Measurements from ENCODE around the gene POLR2E. TPM values are rescaled to one million over a fixed set of nuclear protein-coding genes. Genes with fewer than 3 reads are reported as not detected.
"Not testable (repeated sequence)": the region's sequence is repeated elsewhere in the genome, so short reads cannot be mapped to it uniquely, and the experiment has no call there.

Gene POLR2E
- total RNA-seq, 1 donor = 48.9 TPM

DNA sequence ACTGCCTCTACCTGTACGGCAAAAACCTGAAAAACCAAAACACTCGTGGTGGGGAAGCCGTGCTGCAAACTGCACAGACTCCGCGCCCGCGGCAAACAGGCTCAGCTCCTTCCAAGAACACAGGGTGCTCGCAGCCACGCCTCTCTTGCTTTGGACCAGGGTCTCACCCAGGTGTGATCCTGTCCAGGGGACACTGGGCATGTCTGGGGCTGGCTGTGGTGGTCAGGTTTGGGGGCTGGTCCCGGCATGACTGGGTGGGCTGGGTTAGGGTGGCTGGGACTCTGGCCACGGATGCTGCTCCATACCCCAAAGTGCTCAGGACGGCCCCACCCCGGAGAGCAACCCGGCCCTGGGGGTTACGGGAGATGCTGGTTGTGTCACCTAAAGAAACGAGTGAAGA lies 22.5 kb upstream of the POLR2E start:
- Histone ChIP-seq H3K4me3 (ENCODE audit: low read length) (no peak overlapping the region), H3K9me3 (ENCODE audit: low read depth, low read length) (no peaks in the 10 kb centered on the region), H3K27me3 (ENCODE audit: insufficient read depth, low read length) (no peaks in the 10 kb centered on the region), H3K4me1 (ENCODE audit: insufficient read depth, low read length) (peaks cover 12% of the 10 kb centered on the region)

DNA sequence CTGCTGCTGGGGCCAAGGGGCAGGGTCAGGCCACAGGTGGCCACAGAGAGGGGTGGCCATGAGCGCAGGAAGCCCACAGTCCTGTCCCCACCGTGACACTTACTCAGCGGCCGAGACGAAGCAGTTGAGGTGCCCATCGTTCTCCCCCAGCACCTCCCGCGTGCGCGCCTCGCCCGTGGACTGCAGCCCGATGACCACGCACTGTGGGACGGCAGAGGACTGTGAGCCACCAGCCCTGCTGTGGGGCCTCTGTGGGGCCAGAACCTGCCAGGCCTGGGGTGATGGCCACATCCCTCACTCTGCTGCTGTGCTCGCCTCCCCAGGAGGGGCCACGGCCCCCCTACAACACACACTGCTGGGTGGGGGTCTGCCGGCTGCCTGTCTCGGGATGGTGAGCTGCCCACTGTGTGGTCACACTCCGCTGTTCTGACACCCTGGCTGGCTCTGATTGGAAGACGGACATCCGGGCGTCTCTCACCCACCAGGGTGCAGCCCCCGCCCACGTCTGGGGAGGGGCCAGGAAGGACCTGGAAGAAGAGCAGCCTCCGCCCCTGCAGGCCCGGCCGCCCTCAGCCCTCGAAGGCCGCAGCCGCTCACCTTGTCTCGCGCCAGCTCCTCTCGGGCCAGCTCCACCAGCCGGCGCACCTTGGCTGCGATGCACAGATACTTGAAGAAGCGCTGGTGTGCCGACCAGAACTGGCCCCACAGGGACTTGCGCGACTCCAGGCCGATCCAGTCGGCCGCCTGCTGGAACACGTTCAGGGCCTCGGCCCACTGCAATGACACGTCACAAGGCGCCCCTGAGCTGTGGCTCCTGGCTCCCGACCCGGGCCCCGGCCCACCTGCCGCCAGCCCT lies 21.8 kb upstream of the POLR2E start:
- no peak overlapping the region for H3K4me3 ChIP-seq (ENCODE audit: low read length)
- H3K9me3 ChIP-seq (ENCODE audit: low read depth, low read length) = no peaks in the 10 kb centered on the region
- no peaks in the 10 kb centered on the region for H3K27me3 ChIP-seq (ENCODE audit: insufficient read depth, low read length)
- peaks cover 12% of the 10 kb centered on the region for H3K4me1 ChIP-seq (ENCODE audit: insufficient read depth, low read length)

DNA sequence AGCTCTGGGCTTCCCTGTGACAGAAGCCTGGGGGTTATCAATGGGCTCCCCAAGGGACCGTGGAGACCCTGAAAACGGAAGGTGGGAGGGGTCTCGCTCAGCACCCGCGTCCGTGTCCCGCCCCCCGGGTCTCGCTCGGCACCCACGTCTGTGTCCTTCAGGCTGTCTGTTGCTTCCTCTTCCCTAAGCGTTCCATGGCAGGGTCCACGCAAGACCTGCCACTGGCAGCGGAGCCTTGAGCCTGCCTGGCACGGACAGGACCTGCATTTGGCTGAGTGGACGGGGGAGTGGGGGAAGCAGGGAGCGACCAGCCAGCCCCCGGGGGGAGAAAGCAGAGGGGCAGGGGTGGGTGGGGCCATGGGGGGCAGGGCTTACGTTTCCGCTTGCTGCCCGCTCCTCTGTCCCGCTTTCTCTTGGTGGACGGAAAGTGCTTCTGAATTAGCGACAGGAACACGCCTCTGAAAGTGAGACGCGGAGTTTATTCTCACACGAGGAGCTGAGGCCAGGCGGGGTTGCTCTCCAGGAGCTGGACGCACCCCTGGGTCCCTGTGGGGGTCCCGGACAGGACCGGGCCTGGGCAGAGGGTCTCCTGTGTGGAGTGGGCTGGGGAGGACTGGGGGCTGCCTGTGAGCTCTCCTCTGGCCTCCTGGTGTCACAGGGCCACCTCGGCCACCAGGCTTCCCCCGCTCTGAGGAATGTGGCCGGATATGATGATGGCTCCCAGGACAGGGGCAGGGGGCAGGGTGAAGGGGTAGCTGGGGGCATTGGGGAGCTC lies 20.7 kb upstream of the POLR2E start:
- H3K4me3 ChIP-seq (ENCODE audit: low read length) = no peak overlapping the region
- H3K9me3 ChIP-seq (ENCODE audit: low read depth, low read length) = no peaks in the 10 kb centered on the region
- peaks cover 12% of the 10 kb centered on the region for H3K4me1 ChIP-seq (ENCODE audit: insufficient read depth, low read length)
- H3K27me3 ChIP-seq (ENCODE audit: insufficient read depth, low read length) = no peaks in the 10 kb centered on the region

DNA sequence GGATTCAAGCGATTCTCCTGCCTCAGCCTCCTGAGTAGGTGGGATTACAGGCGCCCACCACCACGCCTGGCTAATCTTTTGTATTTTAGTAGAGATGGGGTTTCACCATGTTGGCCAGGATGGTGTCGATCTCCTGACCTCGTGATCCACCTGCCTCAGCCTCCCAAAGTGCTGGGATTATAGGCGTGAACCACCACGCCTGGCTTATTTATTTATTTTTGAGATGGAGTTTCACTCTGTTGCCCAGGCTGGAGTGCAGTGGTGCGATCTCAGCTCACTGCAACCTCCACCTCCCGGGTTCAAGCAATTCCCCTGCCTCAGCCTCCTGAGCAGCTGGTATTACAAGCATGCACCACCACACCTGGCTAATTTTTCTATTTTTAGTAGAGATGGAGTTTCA lies 19.6 kb upstream of the POLR2E start:
- not testable (repeated sequence) for H3K9me3 ChIP-seq (ENCODE audit: low read depth, low read length); H3K4me3 ChIP-seq (ENCODE audit: low read length); H3K27me3 ChIP-seq (ENCODE audit: insufficient read depth, low read length)
- peaks cover 12% of the 10 kb centered on the region for H3K4me1 ChIP-seq (ENCODE audit: insufficient read depth, low read length)

DNA sequence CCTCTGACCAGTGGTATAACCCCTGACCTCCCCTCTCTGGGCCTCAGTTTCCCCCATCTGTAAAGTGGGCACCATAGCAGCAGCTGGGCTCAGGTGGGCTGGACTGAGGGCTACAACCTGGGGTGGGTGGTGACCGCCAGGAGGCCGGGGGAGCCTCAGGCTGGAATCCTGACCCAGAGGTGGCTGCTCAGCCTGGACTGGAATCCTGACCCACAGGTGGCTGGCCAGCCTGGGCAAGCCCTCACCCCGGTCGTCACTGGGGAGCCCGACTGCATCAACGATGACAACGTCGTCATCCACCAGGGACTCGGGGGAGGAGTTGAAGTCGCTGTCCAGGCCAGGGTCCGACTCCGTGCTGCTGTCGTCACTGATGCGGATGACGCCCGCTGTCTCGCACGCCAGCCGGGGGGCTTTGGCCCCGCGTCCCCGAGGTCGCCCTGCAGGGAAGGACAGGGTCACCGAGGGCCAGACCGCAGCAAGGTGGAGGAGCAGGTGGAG lies 18.9 kb upstream of the POLR2E start:
- H3K9me3 ChIP-seq (ENCODE audit: low read depth, low read length) = no peaks in the 10 kb centered on the region
- H3K4me1 ChIP-seq (ENCODE audit: insufficient read depth, low read length) = peaks cover 12% of the 10 kb centered on the region
- no peak overlapping the region for H3K4me3 ChIP-seq (ENCODE audit: low read length)
- H3K27me3 ChIP-seq (ENCODE audit: insufficient read depth, low read length) = no peaks in the 10 kb centered on the region

DNA sequence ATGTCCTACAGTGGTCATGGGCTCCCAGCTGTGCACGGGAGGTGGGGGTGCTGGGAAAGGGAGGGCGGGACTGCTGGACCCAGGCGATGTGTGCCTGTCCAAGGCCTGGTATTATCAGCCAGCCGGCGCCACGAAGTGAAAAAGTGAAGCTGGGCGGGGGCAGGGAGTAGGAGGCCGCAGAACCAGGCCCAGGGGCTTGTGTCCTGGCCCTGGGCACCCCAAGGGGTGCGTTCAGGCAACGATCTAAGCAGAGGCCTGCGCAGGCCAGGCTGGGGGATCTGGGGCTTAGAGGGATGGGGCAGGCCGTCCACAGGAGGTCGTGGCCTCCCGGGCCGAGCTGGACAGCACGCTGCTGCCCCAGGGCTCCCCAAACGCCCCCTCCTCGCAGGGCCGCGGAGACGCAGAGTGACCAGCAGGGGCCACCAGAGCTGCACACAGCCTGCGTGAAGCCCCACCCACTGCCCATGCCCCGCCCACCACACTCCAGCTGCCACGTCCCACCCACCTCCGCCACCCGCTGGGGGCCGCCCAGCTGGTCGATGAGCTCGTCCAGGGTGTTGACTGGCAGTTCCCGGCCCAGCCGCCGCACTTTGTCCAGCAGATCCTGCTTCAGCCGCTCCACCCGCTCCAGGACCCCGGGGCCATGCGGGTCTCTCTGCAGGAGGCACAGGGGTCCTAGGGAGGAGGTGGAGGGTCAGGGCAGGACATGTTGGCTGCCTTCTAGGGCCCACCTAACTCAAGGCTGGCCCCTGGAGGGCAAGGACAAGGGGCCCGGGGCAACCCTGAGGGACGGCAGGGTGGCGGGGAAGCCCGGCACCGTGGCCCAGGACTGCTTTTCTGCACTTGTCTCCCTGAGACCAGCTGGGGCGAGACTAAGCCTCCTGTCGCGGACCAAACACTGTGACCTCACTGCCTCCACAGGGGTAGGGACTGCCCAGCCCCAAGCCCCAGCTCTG lies 18.1 kb upstream of the POLR2E start:
- H3K4me1 ChIP-seq (ENCODE audit: insufficient read depth, low read length) = peaks cover 12% of the 10 kb centered on the region
- no peaks in the 10 kb centered on the region for H3K9me3 ChIP-seq (ENCODE audit: low read depth, low read length)
- H3K27me3 ChIP-seq (ENCODE audit: insufficient read depth, low read length) = no peaks in the 10 kb centered on the region
- H3K4me3 ChIP-seq (ENCODE audit: low read length) = no peak overlapping the region

DNA sequence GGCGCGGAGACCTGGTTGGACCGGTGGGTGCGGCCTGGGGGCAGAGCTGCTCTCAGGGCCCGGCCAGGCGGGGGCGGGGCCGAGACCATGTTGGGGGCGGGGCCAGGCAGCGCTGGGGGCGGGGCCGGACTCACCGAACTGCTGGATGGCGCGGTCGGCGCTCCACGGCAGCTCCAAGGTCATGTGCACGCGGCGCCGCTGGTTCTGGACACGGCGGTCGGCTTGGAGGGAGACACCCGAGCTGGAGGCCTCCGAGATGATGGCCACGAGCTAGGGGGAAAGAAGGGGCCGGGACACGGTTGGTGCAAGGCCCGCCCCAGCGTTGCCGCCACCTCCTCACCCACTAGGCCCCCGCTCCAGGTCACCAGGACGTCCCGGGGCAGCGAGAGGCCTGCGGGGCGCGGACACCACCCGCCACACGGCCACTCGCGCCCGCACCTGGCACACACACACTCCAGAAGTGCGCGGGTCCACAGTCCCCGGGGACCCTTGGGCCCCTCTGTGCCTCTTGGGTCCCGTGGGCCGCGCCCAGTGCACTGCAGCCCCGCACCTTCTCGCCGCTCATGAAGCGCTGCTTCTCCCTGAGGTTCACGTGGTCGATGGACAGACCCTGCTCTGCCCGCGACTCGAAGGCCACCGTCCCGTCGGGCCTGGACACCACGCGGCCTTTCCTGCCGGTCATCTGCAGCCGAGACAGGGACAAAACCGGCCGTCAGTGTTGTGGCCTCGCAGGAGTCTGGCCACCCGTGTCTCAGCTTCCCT lies 17.3 kb upstream of the POLR2E start:
- peaks cover 12% of the 10 kb centered on the region for H3K4me1 ChIP-seq (ENCODE audit: insufficient read depth, low read length)
- no peaks in the 10 kb centered on the region for H3K9me3 ChIP-seq (ENCODE audit: low read depth, low read length)
- H3K27me3 ChIP-seq (ENCODE audit: insufficient read depth, low read length) = no peaks in the 10 kb centered on the region
- H3K4me3 ChIP-seq (ENCODE audit: low read length) = no peak overlapping the region

DNA sequence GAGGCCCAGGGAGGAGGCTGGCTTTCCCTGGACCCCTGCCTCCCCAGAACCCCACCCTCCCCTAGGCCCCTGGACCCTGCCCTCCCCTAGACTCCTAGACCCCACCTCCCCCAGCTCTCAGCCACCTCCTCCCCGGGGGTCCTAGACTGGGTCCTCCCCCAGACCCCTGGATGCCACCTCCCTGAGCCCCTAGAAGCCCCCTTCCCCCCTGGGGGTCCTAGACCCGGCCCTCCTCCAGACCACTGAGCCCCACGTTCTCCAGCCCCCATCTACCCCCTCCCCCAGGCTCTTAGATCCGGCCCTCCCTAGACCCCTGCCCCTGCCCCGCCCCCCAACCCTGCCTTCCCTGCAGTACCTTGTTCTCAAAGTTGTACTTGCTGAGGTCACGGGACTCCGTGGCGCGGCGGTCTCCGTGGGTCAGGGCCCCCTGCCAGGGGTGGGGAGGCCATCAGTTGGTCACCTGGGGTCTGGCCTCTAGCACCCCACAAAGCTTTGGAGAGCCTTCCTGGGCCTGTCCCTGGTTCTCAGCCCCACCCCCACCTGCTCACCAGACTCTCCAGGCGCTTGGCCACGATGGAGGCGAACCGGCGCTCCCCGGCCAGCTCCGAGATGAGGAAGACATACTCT lies 16.6 kb upstream of the POLR2E start:
- H3K4me3 ChIP-seq (ENCODE audit: low read length) = no peak overlapping the region
- H3K9me3 ChIP-seq (ENCODE audit: low read depth, low read length) = no peaks in the 10 kb centered on the region
- no peaks in the 10 kb centered on the region for H3K27me3 ChIP-seq (ENCODE audit: insufficient read depth, low read length)
- peaks cover 19% of the 10 kb centered on the region for H3K4me1 ChIP-seq (ENCODE audit: insufficient read depth, low read length)

DNA sequence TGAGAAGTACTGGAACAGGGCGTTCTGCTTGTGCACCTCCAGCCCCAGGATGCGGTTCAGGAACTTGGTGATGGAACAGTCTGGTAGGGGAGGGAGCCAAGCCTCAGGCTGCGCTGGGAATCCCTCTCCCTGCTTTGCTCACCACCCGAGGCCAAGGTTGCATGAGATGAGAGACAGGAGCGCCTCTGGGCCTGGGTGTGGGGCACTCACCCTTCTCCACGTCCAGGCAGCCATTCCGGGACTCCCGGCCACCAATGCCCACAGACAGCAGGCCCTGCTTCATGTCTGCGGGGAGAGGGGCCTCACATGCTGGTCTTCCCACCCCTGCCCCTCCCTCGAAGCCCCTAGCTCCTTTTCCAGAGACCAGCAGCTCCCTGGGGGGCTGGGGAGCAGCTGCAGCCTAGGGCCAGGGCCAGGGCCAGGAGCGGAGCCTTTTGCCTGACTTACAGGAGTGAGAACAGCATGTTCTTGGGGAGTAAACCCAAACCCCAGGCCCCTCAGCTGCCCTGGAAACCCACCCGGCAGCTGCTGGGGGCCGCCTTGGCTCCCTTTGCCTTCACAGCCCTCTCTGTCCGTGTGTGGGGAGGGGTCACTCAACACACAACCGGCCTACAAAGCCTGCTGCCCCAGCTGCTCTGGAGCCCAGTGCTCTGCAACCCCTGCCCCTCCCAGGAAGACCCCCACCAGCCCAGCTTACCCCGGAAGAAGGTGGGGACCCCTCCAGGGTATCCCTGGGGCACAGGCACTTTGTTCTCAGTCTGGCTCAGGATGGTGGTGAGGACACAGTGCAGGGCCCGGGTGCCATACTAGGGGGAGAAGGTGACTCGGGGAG lies 15.8 kb upstream of the POLR2E start:
- H3K4me1 ChIP-seq (ENCODE audit: insufficient read depth, low read length) = peaks cover 24% of the 10 kb centered on the region

DNA sequence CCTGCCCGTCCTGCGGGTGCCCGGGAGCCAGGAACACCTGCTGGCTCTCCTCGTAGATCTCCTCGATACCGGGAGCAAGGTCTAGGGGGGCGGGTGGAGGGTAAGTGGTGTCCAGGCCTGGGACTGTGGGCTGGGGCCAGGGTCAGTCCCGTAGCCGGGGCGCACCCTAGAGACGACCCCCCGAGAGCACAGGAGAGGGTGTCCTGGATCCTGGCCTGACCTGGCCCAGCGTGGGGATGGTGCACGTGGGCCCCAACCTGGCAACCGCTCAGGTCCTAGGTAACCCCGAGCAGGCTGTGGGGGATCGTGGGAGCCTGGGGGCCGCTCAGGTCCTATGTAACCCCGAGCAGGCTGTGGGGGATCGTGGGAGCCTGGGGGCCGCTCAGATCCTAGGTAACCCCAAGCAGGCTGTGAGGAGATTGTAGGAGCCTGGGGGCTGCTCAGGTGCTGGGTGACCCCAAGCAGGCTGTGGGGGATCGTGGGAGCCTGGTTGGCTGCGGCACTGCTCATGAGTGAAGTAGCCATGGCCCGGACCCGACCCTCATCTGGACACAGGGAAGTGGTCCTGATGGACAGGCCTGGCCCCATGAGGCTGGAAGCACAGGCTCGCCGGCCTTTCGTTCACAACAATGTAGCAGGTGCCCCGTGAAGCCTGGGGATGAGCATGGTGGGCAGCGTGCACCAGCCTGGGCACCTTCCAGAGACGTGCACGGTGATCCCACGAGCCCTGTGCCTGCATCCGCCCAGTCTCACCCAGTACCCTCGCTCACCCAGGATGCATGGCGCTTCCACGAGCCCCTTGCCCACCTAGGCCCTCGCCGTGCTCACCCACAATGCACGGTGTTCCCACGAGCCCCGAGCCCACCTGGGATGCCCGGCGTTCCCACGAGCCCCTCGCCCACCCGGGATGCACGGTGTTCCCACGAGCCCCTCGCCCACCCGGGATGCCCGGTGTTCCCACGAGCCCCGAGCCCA lies 14.8 kb upstream of the POLR2E start:
- Histone ChIP-seq H3K9me3 (ENCODE audit: low read depth, low read length) (no peaks in the 10 kb centered on the region), H3K4me3 (ENCODE audit: low read length) (no peak overlapping the region), H3K27me3 (ENCODE audit: insufficient read depth, low read length) (no peaks in the 10 kb centered on the region), H3K4me1 (ENCODE audit: insufficient read depth, low read length) (peaks cover 34% of the 10 kb centered on the region)

More for the DNA sequence above, 15.8 kb upstream of the POLR2E start:
- Histone ChIP-seq H3K9me3 (ENCODE audit: low read depth, low read length) (no peaks in the 10 kb centered on the region), H3K27me3 (ENCODE audit: insufficient read depth, low read length) (no peaks in the 10 kb centered on the region), H3K4me3 (ENCODE audit: low read length) (no peak overlapping the region)

DNA sequence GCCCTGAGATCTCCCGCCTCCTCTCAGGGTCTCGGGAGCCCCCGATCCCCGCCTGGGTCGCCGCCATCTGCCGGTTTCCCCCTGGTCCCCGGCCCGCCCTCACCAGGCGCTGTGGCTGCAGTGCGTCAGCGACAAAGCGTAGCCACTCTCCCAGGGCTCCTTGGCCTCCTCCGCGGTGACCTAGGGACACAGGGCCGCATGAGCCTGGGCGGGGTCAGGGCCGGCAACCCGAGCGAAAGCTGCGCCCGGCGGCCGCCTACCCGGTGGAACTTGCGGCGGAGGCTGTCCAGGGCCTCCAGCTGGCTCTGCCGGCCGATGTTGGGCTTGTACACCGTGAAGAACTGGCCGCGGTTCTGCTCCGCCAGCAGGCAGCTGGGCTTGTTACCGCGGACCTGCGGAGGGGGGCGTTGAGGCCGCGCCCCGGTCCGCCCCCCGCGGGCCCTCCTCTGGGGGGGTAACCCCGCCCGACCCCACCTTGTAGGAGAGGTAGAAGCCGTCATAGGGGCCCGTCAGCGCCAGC lies 13.9 kb upstream of the POLR2E start:
- Histone ChIP-seq H3K27me3 (ENCODE audit: insufficient read depth, low read length) (no peaks in the 10 kb centered on the region), H3K4me3 (ENCODE audit: low read length) (no peak overlapping the region), H3K4me1 (ENCODE audit: insufficient read depth, low read length) (peaks cover 35% of the 10 kb centered on the region), H3K9me3 (ENCODE audit: low read depth, low read length) (no peaks in the 10 kb centered on the region)

Data from mononuclear cell (primary cell).